Activated B cell treated with CpG ODN at 0.5 μM for 24 hours (primary cell): Measurements from ENCODE around the gene OSBPL6. TPM values are rescaled to one million over a fixed set of nuclear protein-coding genes. Genes with fewer than 3 reads are reported as not detected.

Experiments used
- ATAC-seq: fragments of 200-7000 bp; cut with Tn5 transposase; one replicate; pipeline ENCODE4 v1.10.0; 2021; ENCODE audit warnings: low read depth, mild to moderate bottlenecking, moderate library complexity
- CTCF ChIA-PET: fragments of 350-600 bp; sonication (Branson Sonifier 250); formaldehyde crosslinking; loops from one replicate; lab custom pipeline; 2021; ENCODE audit warnings: antibody characterized with exemption; lab: Charles Lee
- POLR2A ChIA-PET: fragments of 350-600 bp; sonication (Branson Sonifier 250); formaldehyde crosslinking; loops from one replicate; lab custom pipeline; 2021; ENCODE audit warnings: antibody characterized with exemption; lab: Charles Lee
- DNase-seq: peaks from one replicate; pipeline ENCODE4 v3.0.0; 2022
- H3K27ac Mint-ChIP-seq: one replicate; pipeline ENCODE4 v1.8.0; 2020; ENCODE audit warnings: mixed read lengths
- H3K27me3 Mint-ChIP-seq: one replicate; pipeline ENCODE4 v1.8.0; 2021; ENCODE audit warnings: mixed read lengths
- H3K36me3 Mint-ChIP-seq: one replicate; pipeline ENCODE4 v1.8.0; 2021; ENCODE audit warnings: low read depth, mixed read lengths
- H3K4me1 Mint-ChIP-seq: one replicate; pipeline ENCODE4 v1.8.0; 2021; ENCODE audit warnings: mixed read lengths
- H3K4me3 Mint-ChIP-seq: one replicate; pipeline ENCODE4 v1.8.0; 2020; ENCODE audit warnings: mild to moderate bottlenecking, mixed read lengths
- H3K9me3 Mint-ChIP-seq: one replicate; pipeline ENCODE4 v1.8.0; 2020; ENCODE audit warnings: mixed read lengths
- CTCF ChIP-seq: fragments of 200-600 bp; IDR thresholded peaks from one replicate; pipeline ENCODE4 v1.8.0; 2022; ENCODE audit warnings: antibody characterized with exemption, mild to moderate bottlenecking
- intact Hi-C: fragments of 100-400 bp; cut with micrococcal nuclease; formaldehyde crosslinking; loops from one replicate; pipeline ENCODE4 v1.15.1; 2024
- total RNA-seq: library from RNA; stranded (reverse); gene quantifications from 2 replicates; pipeline ENCODE4 v1.2.3, GENCODE V29; 2022

OSBPL6 gene
- total RNA-seq, 1 donor from 2014 or later = not detected

GRCh38 chr2:178221556-178221955, 27.2 kb downstream of the OSBPL6 start:
- ChIA-PET POLR2A (no interaction called here), CTCF (no interaction called here)
- no peak overlapping the region for H3K27ac Mint-ChIP-seq
- no peak for DNase-seq
- H3K9me3 Mint-ChIP-seq = no peaks in the 10 kb centered on the region
- TF ChIP-seq CTCF = no peak
- intact Hi-C loops = no loop called here
- no peak for ATAC-seq
- no peak overlapping the region for H3K4me3 Mint-ChIP-seq
- no peaks in the 10 kb centered on the region for H3K36me3 Mint-ChIP-seq
- no peaks in the 10 kb centered on the region for H3K4me1 Mint-ChIP-seq
- peaks cover 26% of the 10 kb centered on the region for H3K27me3 Mint-ChIP-seq

- no peak overlapping the region for H3K27ac Mint-ChIP-seq
- H3K27me3 Mint-ChIP-seq = peaks cover 26% of the 10 kb centered on the region
- CTCF ChIA-PET = no interaction called here
- H3K4me3 Mint-ChIP-seq = no peak overlapping the region
- ATAC-seq (no peak), DNase-seq (no peak)
- TF ChIP-seq CTCF = no peak
- no peaks in the 10 kb centered on the region for H3K4me1 Mint-ChIP-seq
- H3K36me3 Mint-ChIP-seq = no peaks in the 10 kb centered on the region
- H3K9me3 Mint-ChIP-seq = no peaks in the 10 kb centered on the region
- intact Hi-C loops = no loop called here
- POLR2A ChIA-PET = no interaction called here
Measured at GRCh38 chr2:178223806-178224205, 29.5 kb downstream of the OSBPL6 start.

GRCh38 chr2:178225006-178225805, 30.9 kb downstream of the OSBPL6 start:
- H3K27ac Mint-ChIP-seq = no peak overlapping the region

GRCh38 chr2:178227187-178227586, 32.9 kb downstream of the OSBPL6 start:
- no peak for TF ChIP-seq CTCF
- peaks cover 20% of the 10 kb centered on the region for H3K27me3 Mint-ChIP-seq
- H3K4me1 Mint-ChIP-seq = no peaks in the 10 kb centered on the region
- H3K4me3 Mint-ChIP-seq = no peak overlapping the region
- H3K27ac Mint-ChIP-seq = no peak overlapping the region
- no peaks in the 10 kb centered on the region for H3K36me3 Mint-ChIP-seq
- no peak for DNase-seq
- CTCF ChIA-PET = no interaction called here
- no peaks in the 10 kb centered on the region for H3K9me3 Mint-ChIP-seq
- POLR2A ChIA-PET = no interaction called here
- intact Hi-C loops = no loop called here
- no peak for ATAC-seq

More at GRCh38 chr2:178225006-178225805, 30.9 kb downstream of the OSBPL6 start:
- intact Hi-C loops = no loop called here
- H3K4me3 Mint-ChIP-seq = no peak overlapping the region
- ATAC-seq (no peak), DNase-seq (no peak)
- POLR2A ChIA-PET = no interaction called here
- H3K36me3 Mint-ChIP-seq = no peaks in the 10 kb centered on the region
- no peaks in the 10 kb centered on the region for H3K4me1 Mint-ChIP-seq
- TF ChIP-seq CTCF = no peak
- CTCF ChIA-PET = no interaction called here
- peaks cover 26% of the 10 kb centered on the region for H3K27me3 Mint-ChIP-seq
- H3K9me3 Mint-ChIP-seq = no peaks in the 10 kb centered on the region

- DNase-seq (no peak), ATAC-seq (no peak)
- peaks cover 12% of the 10 kb centered on the region for H3K27me3 Mint-ChIP-seq
- H3K9me3 Mint-ChIP-seq = no peaks in the 10 kb centered on the region
- ChIA-PET CTCF (no interaction called here), POLR2A (no interaction called here)
- no peak for TF ChIP-seq CTCF
- H3K4me1 Mint-ChIP-seq = no peaks in the 10 kb centered on the region
- H3K4me3 Mint-ChIP-seq = no peak overlapping the region
- H3K36me3 Mint-ChIP-seq = no peaks in the 10 kb centered on the region
- H3K27ac Mint-ChIP-seq = no peak overlapping the region
- intact Hi-C loops = no loop called here
Measured at GRCh38 chr2:178229927-178230326, 35.6 kb downstream of the OSBPL6 start.
